Astrocyte (in vitro differentiated cells and primary cell): ENCODE results near the gene CTSD. TPM values are rescaled to one million over a fixed set of nuclear protein-coding genes. Genes with fewer than 3 reads are reported as not detected.
A peak's percentile ranks its signal among the peaks of the same experiment; 100 is the strongest.

Experiments
- DNase-seq: peaks from one replicate; pipeline ENCODE4 v3.0.0-alpha.2; 2010; ENCODE audit warnings: low read depth
- FAIRE-seq: peaks from 2 replicates; lab custom pipeline; 2011; peaks lifted over from hg19 to GRCh38; lab: Jason Lieb, UNC
- H2AFZ ChIP-seq: 2 replicates; pipeline ENCODE4 v1.6.0; 2012; ENCODE audit warnings: low read depth, low read length, inconsistent platforms
- H3K27ac ChIP-seq: 2 replicates; pipeline ENCODE4 v1.5.1; 2011; ENCODE audit warnings: low read depth, low read length, inconsistent platforms
- H3K27me3 ChIP-seq: 2 replicates; pipeline ENCODE4 v1.6.0; 2011; ENCODE audit warnings: low read length, inconsistent platforms; ENCODE audit not compliant: insufficient read depth
- H3K36me3 ChIP-seq: 2 replicates; pipeline ENCODE4 v1.5.1; 2011; ENCODE audit warnings: low read length, inconsistent platforms; ENCODE audit not compliant: insufficient read depth
- H3K4me1 ChIP-seq: 2 replicates; pipeline ENCODE4 v1.5.1; 2011; ENCODE audit warnings: low read length, inconsistent platforms; ENCODE audit not compliant: insufficient read depth
- H3K4me2 ChIP-seq: 2 replicates; pipeline ENCODE4 v1.6.0; 2012; ENCODE audit warnings: low read length, inconsistent platforms
- H3K4me3 ChIP-seq: 2 replicates; pipeline ENCODE4 v1.5.1; 2011; ENCODE audit warnings: low read depth, mild to moderate bottlenecking, low read length, inconsistent platforms; ENCODE audit not compliant: insufficient read depth
- H3K79me2 ChIP-seq: 2 replicates; pipeline ENCODE4 v1.6.0; 2012; ENCODE audit warnings: mild to moderate bottlenecking, low read length, inconsistent platforms; ENCODE audit not compliant: insufficient read depth
- H3K9ac ChIP-seq: 2 replicates; pipeline ENCODE4 v1.6.0; 2012; ENCODE audit warnings: mild to moderate bottlenecking, low read length, inconsistent platforms
- H3K9me3 ChIP-seq: 2 replicates; pipeline ENCODE4 v1.5.1; 2012; ENCODE audit warnings: low read depth, mild to moderate bottlenecking, low read length, inconsistent platforms; ENCODE audit not compliant: insufficient read depth
- H4K20me1 ChIP-seq: 2 replicates; pipeline ENCODE4 v1.6.0; 2012; ENCODE audit warnings: low read length, inconsistent platforms; ENCODE audit not compliant: insufficient read depth
- H3K27ac Mint-ChIP-seq: one replicate; pipeline ENCODE4 v1.8.0; 2021; ENCODE audit warnings: mild to moderate bottlenecking, mixed read lengths; ENCODE audit not compliant: unreplicated experiment
- H3K27me3 Mint-ChIP-seq: one replicate; pipeline ENCODE4 v1.8.0; 2021; ENCODE audit warnings: low read depth, mixed read lengths; ENCODE audit not compliant: unreplicated experiment
- H3K36me3 Mint-ChIP-seq: one replicate; pipeline ENCODE4 v1.8.0; 2021; ENCODE audit warnings: low read depth, mixed read lengths; ENCODE audit not compliant: unreplicated experiment
- H3K4me1 Mint-ChIP-seq: one replicate; pipeline ENCODE4 v1.8.0; 2021; ENCODE audit warnings: low read depth, mixed read lengths; ENCODE audit not compliant: unreplicated experiment
- H3K4me3 Mint-ChIP-seq: one replicate; pipeline ENCODE4 v1.8.0; 2021; ENCODE audit warnings: mild to moderate bottlenecking, moderate library complexity, mixed read lengths; ENCODE audit not compliant: unreplicated experiment
- H3K9me3 Mint-ChIP-seq: one replicate; pipeline ENCODE4 v1.8.0; 2021; ENCODE audit warnings: mild to moderate bottlenecking, mixed read lengths; ENCODE audit not compliant: unreplicated experiment
- EZH2 ChIP-seq: IDR thresholded peaks from 2 replicates; pipeline ENCODE4 v1.6.1; 2012; ENCODE audit warnings: mild to moderate bottlenecking, low read length, inconsistent platforms; ENCODE audit not compliant: insufficient read depth
- total RNA-seq: library from RNA; stranded (reverse); gene quantifications from 2 replicates; pipeline ENCODE4 v1.2.1, GENCODE V29; 2021
- TF ChIP-seq, protein P1 (sequence below): IDR thresholded peaks from 2 replicates; pipeline ENCODE4 v1.5.1; 2011; ENCODE audit warnings: low read depth, mild to moderate bottlenecking, inconsistent platforms, low read length, moderate library complexity; ENCODE audit not compliant: insufficient read depth

Gene CTSD
- total RNA-seq, 1 donor from 2014 or later: 290 TPM

DNA sequence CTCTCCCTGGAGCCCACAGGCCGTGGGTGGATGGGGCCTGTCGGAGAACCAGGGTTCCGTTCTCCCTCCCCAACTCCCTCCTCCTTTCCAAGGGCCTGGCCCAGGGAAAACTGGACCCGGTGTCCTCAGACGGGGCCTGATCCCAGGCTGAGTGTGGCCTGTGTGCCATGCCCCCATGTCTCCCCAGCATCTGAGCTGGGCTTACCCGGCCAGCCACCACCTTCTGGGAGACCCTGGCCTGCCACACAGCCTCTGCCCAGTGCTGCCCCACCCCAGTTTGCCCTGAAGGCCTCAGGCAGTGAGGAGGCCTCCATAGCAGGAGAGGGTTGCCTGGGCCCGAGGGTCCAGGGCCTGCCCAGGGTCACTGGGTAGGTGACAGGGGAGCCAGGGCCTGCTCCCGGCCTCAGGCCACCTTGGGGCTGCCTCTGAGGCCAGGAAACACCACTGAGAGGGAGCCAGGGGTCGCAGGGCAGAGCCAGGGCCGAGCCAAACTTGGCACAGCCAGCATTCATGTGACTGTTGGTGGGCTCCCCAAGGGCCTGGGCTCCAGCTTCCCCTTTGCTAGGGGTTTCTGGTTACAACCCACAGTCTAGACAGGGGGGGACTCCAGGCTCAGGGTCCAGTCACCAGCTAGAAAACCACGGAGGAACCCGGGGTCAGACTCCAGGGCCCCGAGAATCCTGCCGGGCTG is 12.7 kb downstream of the CTSD start:
- Histone ChIP-seq H3K27me3 (no peaks in the 10 kb centered on the region), H3K4me1 (peaks cover 28% of the 10 kb centered on the region), H2AFZ (no peak overlapping the region), H3K36me3 (no peaks in the 10 kb centered on the region), H3K27ac (no peak overlapping the region), H3K79me2 (no peaks in the 10 kb centered on the region), H3K9ac (peak overlapping the region; percentile 55), H3K4me2 (peak overlapping the region; percentile 84), H3K9me3 (peaks cover 2% of the 10 kb centered on the region), H3K4me3 (no peak overlapping the region), H4K20me1 (peaks cover 31% of the 10 kb centered on the region)
- Mint-ChIP-seq H3K27me3 (peaks cover 6% of the 10 kb centered on the region), H3K9me3 (no peaks in the 10 kb centered on the region), H3K36me3 (peaks cover 13% of the 10 kb centered on the region), H3K27ac (peak overlapping the region; percentile 80), H3K4me1 (peaks cover 16% of the 10 kb centered on the region), H3K4me3 (no peak overlapping the region)
- no peak for TF ChIP-seq EZH2
- TF ChIP-seq, protein P1, sequence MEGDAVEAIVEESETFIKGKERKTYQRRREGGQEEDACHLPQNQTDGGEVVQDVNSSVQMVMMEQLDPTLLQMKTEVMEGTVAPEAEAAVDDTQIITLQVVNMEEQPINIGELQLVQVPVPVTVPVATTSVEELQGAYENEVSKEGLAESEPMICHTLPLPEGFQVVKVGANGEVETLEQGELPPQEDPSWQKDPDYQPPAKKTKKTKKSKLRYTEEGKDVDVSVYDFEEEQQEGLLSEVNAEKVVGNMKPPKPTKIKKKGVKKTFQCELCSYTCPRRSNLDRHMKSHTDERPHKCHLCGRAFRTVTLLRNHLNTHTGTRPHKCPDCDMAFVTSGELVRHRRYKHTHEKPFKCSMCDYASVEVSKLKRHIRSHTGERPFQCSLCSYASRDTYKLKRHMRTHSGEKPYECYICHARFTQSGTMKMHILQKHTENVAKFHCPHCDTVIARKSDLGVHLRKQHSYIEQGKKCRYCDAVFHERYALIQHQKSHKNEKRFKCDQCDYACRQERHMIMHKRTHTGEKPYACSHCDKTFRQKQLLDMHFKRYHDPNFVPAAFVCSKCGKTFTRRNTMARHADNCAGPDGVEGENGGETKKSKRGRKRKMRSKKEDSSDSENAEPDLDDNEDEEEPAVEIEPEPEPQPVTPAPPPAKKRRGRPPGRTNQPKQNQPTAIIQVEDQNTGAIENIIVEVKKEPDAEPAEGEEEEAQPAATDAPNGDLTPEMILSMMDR: no peak
- FAIRE-seq (no peak), DNase-seq (no peak)

DNA sequence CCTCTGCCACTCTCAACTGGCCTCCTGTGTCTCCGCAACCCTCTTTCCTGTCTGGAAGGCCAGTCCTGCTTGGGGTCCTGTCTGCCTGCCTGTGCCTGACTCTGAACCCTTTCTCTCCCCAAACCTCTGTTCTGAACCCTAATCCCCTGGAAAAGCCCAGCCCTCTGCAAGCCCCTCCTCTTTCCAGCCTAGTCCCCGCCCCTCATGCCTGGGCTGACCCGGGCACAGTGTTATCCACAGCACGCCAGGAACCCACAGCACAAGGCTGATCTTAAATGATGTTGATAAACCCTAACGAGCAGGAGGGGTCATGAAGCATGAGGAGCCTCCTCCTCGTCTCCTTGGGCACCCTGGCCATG is 13.3 kb downstream of the CTSD start, which contains the start of gene IFITM10:
Gene IFITM10, minus strand, starts transcription at position 115 of the 359 bp plus-strand sequence. CDS start 153 bp downstream, outside the sequence.
- FAIRE-seq: no peak
- H3K4me3 ChIP-seq: peak within 1 kb of the TSS; percentile 44

More for the DNA sequence above, 13.3 kb downstream of the CTSD start, which contains the start of gene IFITM10:
- TF ChIP-seq, protein P1: no peak
- no peak for TF ChIP-seq EZH2
- Mint-ChIP-seq H3K27me3 (peaks cover 8% of the 10 kb centered on the region), H3K36me3 (peaks cover 10% of the 10 kb centered on the region), H3K4me1 (peaks cover 16% of the 10 kb centered on the region), H3K27ac (peak within 1 kb of the TSS; percentile 80), H3K9me3 (no peaks in the 10 kb centered on the region), H3K4me3 (peak within 1 kb of the TSS; percentile 75)
- Histone ChIP-seq H3K27me3 (no peaks in the 10 kb centered on the region), H3K27ac (peak within 1 kb of the TSS; percentile 28), H4K20me1 (peaks cover 31% of the 10 kb centered on the region), H3K79me2 (no peaks in the 10 kb centered on the region), H3K36me3 (no peaks in the 10 kb centered on the region), H3K4me1 (peaks cover 28% of the 10 kb centered on the region), H3K9ac (peak within 1 kb of the TSS; percentile 55), H2AFZ (no peak within 1 kb of the TSS), H3K4me2 (peak within 1 kb of the TSS; percentile 84), H3K9me3 (peaks cover 3% of the 10 kb centered on the region)
- DNase-seq: no peak
